SU-DHL-6 (cell line): ENCODE results near the gene SLC39A1.

Experiments used
- H2AFZ ChIP-seq: fragments of 200-600 bp; sonication (generic); 2 replicates; pipeline ENCODE4 v1.6.1; 2014; ENCODE audit warnings: low read depth, mild to moderate bottlenecking, moderate library complexity, mixed read lengths, antibody characterized with exemption, low read length; ENCODE audit not compliant: severe bottlenecking
- H3F3A ChIP-seq: fragments of 200-600 bp; shearing (Covaris generic); 2 replicates; pipeline ENCODE4 v1.6.0; 2016; ENCODE audit warnings: antibody characterized with exemption, mild to moderate bottlenecking; ENCODE audit not compliant: insufficient read depth
- H3K27ac ChIP-seq: fragments of 200-600 bp; sonication (generic); 2 replicates; pipeline ENCODE4 v1.5.1; 2016; ENCODE audit warnings: low read depth, mild to moderate bottlenecking, low read length, moderate library complexity, mixed read lengths
- H3K27me3 ChIP-seq: fragments of 200-600 bp; sonication (generic), shearing (Covaris generic); 2 replicates; pipeline ENCODE4 v1.6.0; 2014; ENCODE audit warnings: mild to moderate bottlenecking, low read length
- H3K36me3 ChIP-seq: fragments of 200-600 bp; sonication (generic); 2 replicates; pipeline ENCODE4 v1.6.1; 2014; ENCODE audit warnings: mild to moderate bottlenecking, low read length, mixed read lengths
- H3K4me2 ChIP-seq: fragments of 300-600, 200-600 bp; shearing (Covaris generic), sonication (generic); 2 replicates; pipeline ENCODE4 v1.6.0; 2014; ENCODE audit warnings: low read length, low read depth, mild to moderate bottlenecking; ENCODE audit not compliant: poor library complexity, severe bottlenecking
- H3K4me3 ChIP-seq: fragments of 200-600 bp; sonication (generic); 2 replicates; pipeline ENCODE4 v1.5.1; 2014; ENCODE audit warnings: antibody characterized with exemption, low read length, mild to moderate bottlenecking, mixed read lengths; ENCODE audit not compliant: insufficient read depth, poor library complexity, severe bottlenecking
- H3K79me2 ChIP-seq: fragments of 200-600 bp; sonication (generic); 2 replicates; pipeline ENCODE4 v1.6.1; 2014; ENCODE audit warnings: mild to moderate bottlenecking, low read length, moderate library complexity; ENCODE audit not compliant: insufficient read depth
- H3K9ac ChIP-seq: fragments of 200-600 bp; sonication (generic); 2 replicates; pipeline ENCODE4 v1.7.0; 2014; ENCODE audit warnings: mild to moderate bottlenecking, low read length
- H3K9me2 ChIP-seq: fragments of 200-600 bp; sonication (generic); replicated peaks from 2 replicates; pipeline ENCODE4 v1.6.1; 2014; ENCODE audit warnings: low read length; ENCODE audit not compliant: insufficient read depth
- H3K9me3 ChIP-seq: fragments of 200-600 bp; sonication (generic); 2 replicates; pipeline ENCODE4 v1.6.1; 2014; ENCODE audit warnings: low read length, mixed read lengths; ENCODE audit not compliant: insufficient read depth
- H4K20me1 ChIP-seq: fragments of 200-600 bp; sonication (generic); 2 replicates; pipeline ENCODE4 v1.6.1; 2014; ENCODE audit warnings: low read depth, mild to moderate bottlenecking, antibody characterized with exemption, low read length, moderate library complexity, mixed read lengths
- EZH2phosphoT487 ChIP-seq: fragments of 200-600 bp; sonication (generic), shearing (Covaris generic); conservative IDR thresholded peaks from 2 replicates; pipeline ENCODE4 v1.6.1; 2018; ENCODE audit warnings: mild to moderate bottlenecking, antibody characterized with exemption, low read length, moderate library complexity, mixed read lengths
- TF ChIP-seq, protein P1 (sequence below): fragments of 200-600 bp; sonication (generic); IDR thresholded peaks from one replicate; pipeline ENCODE4 v1.5.1; 2017; ENCODE audit warnings: antibody characterized with exemption, mild to moderate bottlenecking, low read length, moderate library complexity; ENCODE audit not compliant: insufficient read depth, poor library complexity, severe bottlenecking

SLC39A1 gene

DNA sequence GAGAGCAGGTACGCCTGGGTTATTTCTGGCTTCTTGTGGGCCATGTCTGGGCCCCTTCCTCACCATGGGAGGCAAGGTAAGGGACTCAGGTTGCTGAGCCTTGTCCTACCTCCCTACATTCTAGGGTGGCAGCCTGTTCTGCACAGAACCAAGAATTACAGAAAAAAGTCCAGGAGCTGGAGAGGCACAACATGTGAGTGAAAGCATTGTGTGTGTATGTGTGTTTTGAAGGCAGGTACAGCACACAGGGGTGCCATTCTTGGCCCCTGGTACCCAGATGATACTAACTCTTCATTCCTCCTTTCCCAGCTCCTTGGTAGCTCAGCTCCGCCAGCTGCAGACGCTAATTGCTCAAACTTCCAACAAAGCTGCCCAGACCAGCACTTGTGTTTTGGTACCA lies 9.7 kb upstream of the SLC39A1 start:
- no peak overlapping the region for H3K27ac ChIP-seq
- no peak overlapping the region for H3K4me3 ChIP-seq
- H3K9me2 ChIP-seq: no peaks in the 10 kb centered on the region
- no peak overlapping the region for H2AFZ ChIP-seq
- H3K36me3 ChIP-seq: no peaks in the 10 kb centered on the region; the same call in 1 of the 2 replicates
- no peaks in the 10 kb centered on the region for H3K9me3 ChIP-seq
- peaks cover 9% of the 10 kb centered on the region; the same call in 1 of the 2 replicates for H3F3A ChIP-seq
- H3K79me2 ChIP-seq: peaks cover 21% of the 10 kb centered on the region
- H3K27me3 ChIP-seq: no peaks in the 10 kb centered on the region
- H3K4me2 ChIP-seq: no peak overlapping the region
- TF ChIP-seq, protein P1, sequence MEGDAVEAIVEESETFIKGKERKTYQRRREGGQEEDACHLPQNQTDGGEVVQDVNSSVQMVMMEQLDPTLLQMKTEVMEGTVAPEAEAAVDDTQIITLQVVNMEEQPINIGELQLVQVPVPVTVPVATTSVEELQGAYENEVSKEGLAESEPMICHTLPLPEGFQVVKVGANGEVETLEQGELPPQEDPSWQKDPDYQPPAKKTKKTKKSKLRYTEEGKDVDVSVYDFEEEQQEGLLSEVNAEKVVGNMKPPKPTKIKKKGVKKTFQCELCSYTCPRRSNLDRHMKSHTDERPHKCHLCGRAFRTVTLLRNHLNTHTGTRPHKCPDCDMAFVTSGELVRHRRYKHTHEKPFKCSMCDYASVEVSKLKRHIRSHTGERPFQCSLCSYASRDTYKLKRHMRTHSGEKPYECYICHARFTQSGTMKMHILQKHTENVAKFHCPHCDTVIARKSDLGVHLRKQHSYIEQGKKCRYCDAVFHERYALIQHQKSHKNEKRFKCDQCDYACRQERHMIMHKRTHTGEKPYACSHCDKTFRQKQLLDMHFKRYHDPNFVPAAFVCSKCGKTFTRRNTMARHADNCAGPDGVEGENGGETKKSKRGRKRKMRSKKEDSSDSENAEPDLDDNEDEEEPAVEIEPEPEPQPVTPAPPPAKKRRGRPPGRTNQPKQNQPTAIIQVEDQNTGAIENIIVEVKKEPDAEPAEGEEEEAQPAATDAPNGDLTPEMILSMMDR: no peak
- no peak for TF ChIP-seq EZH2phosphoT487
- no peaks in the 10 kb centered on the region for H4K20me1 ChIP-seq
- H3K9ac ChIP-seq: no peak overlapping the region

DNA sequence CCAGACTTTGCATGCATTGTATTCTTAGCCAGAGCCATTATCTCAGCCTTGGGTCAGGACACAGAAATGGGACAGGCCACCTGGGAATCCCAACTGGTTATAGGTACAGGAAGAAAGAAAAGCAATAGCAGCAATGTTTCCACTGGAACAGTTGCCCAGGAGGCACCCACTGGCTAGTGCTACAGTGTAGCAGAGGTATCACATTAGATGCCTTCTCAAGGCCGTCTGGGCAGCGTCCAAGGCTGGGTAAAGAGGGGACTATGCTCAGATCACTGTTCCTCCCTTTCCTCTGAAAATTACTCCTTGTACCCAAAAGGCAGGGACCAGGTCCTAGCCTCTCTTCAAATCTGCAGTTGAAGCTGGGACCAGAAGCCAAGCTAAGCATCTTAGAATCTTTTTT lies 7.0 kb upstream of the SLC39A1 start:
- H3K9me2 ChIP-seq: no peaks in the 10 kb centered on the region
- H3K4me2 ChIP-seq: no peak overlapping the region
- H4K20me1 ChIP-seq: no peaks in the 10 kb centered on the region
- no peak overlapping the region for H2AFZ ChIP-seq
- H3K27me3 ChIP-seq: no peaks in the 10 kb centered on the region
- H3K9me3 ChIP-seq: no peaks in the 10 kb centered on the region
- no peak overlapping the region for H3K27ac ChIP-seq
- no peak overlapping the region for H3K9ac ChIP-seq
- TF ChIP-seq, protein P1: no peak
- TF ChIP-seq EZH2phosphoT487: no peak
- H3K79me2 ChIP-seq: peaks cover 6% of the 10 kb centered on the region; the same call in 1 of the 2 replicates
- peaks cover 24% of the 10 kb centered on the region for H3F3A ChIP-seq
- no peaks in the 10 kb centered on the region for H3K36me3 ChIP-seq
- no peak overlapping the region for H3K4me3 ChIP-seq

DNA sequence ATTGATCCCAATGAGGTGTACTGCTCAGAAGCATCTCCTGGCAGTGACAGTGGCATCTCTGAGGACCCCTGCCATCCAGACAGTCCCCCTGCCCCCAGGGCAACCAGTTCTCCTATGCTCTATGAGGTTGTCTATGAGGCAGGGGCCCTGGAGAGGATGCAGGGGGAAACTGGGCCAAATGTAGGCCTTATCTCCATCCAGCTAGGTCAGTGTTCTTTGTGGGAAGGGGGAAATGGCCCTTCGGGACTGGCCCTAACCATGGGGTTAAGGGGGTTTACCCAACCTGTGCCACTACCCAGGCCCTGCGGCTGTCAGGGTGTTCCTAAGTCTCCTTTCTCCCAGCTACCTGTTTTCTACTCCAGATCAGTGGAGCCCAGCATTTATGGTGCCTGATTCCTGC lies 5.6 kb upstream of the SLC39A1 start:
- H3F3A ChIP-seq: peaks cover 18% of the 10 kb centered on the region
- H3K27ac ChIP-seq: no peak overlapping the region
- no peak for TF ChIP-seq EZH2phosphoT487
- TF ChIP-seq, protein P1: no peak
- no peaks in the 10 kb centered on the region for H3K36me3 ChIP-seq
- peak overlapping the region; percentile 64 for H3K4me3 ChIP-seq
- peaks cover 13% of the 10 kb centered on the region; the same call in 1 of the 2 replicates for H3K79me2 ChIP-seq
- H4K20me1 ChIP-seq: no peaks in the 10 kb centered on the region
- no peaks in the 10 kb centered on the region for H3K9me2 ChIP-seq
- H3K4me2 ChIP-seq: peak overlapping the region; percentile 77
- no peak overlapping the region for H2AFZ ChIP-seq
- H3K27me3 ChIP-seq: no peaks in the 10 kb centered on the region
- H3K9ac ChIP-seq: peak overlapping the region; percentile 83
- H3K9me3 ChIP-seq: no peaks in the 10 kb centered on the region
